VCaP (cell line): ENCODE measurements around the gene SPN.

Experiments used
- H3K27ac ChIP-seq: fragments of 450-650 bp; 2 replicates; pipeline ENCODE4 v1.5.1; 2017
- TF ChIP-seq, protein P1 (sequence below): fragments of 450-650 bp; conservative IDR thresholded peaks from 2 replicates; pipeline ENCODE4 v1.5.1; 2017; ENCODE audit warnings: mild to moderate bottlenecking, moderate library complexity

SPN gene

GRCh38 chr16:29697391-29697790, 34.3 kb downstream of the SPN start:
- no peak overlapping the region for H3K27ac ChIP-seq
- TF ChIP-seq, protein P1, sequence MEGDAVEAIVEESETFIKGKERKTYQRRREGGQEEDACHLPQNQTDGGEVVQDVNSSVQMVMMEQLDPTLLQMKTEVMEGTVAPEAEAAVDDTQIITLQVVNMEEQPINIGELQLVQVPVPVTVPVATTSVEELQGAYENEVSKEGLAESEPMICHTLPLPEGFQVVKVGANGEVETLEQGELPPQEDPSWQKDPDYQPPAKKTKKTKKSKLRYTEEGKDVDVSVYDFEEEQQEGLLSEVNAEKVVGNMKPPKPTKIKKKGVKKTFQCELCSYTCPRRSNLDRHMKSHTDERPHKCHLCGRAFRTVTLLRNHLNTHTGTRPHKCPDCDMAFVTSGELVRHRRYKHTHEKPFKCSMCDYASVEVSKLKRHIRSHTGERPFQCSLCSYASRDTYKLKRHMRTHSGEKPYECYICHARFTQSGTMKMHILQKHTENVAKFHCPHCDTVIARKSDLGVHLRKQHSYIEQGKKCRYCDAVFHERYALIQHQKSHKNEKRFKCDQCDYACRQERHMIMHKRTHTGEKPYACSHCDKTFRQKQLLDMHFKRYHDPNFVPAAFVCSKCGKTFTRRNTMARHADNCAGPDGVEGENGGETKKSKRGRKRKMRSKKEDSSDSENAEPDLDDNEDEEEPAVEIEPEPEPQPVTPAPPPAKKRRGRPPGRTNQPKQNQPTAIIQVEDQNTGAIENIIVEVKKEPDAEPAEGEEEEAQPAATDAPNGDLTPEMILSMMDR, result no peak

GRCh38 chr16:29698042-29698441, 35.0 kb downstream of the SPN start:
- TF ChIP-seq, protein P1, result no peak
- H3K27ac ChIP-seq, result no peak overlapping the region

GRCh38 chr16:29698484-29699323, 35.7 kb downstream of the SPN start:
- TF ChIP-seq, protein P1, result no peak
- H3K27ac ChIP-seq, result no peak overlapping the region

DNA sequence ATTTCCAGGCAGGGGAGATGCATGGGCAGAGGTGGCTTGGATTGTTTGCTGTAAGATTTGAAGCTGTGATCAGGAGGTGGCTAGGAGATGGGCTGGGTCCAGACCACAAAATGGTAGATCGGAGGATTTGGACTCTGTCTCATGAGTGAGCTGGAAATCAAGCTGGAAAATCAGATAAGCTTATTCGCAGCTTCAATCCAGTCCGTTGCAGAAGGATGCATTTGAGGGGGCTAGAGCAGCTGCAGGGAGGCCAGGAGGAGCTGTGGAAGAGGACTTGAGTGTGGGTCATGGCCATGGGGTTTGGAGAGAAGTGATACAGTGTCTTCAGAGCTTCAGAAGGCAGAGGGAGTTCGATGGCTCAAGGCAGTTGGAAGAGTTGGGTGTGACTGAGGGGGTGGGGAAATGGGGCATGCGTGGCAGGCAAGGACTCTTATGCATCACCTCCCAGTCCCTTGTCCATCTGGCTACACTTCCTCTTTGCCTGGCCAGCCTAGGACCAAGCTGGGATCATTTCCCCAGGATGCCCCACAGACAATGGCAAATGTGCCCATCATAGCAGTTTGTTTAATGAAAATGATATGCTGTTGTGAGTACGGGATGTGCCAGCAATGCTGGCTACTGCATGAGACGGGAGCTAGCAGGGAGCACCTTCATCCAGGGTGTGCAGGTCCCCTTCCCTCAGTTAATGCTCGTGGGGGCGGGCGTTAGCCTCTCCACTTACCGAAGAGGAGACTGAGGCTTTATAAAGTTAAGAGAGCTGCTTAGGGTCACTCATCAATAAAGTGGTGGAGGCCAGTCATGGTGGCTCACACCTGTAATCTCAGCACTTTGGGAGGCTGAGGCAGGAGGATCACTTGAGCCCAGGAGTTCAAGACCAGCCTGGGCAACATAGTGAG, 36.5 kb downstream of the SPN start:
- no peak overlapping the region for H3K27ac ChIP-seq
- TF ChIP-seq, protein P1, result no peak

DNA sequence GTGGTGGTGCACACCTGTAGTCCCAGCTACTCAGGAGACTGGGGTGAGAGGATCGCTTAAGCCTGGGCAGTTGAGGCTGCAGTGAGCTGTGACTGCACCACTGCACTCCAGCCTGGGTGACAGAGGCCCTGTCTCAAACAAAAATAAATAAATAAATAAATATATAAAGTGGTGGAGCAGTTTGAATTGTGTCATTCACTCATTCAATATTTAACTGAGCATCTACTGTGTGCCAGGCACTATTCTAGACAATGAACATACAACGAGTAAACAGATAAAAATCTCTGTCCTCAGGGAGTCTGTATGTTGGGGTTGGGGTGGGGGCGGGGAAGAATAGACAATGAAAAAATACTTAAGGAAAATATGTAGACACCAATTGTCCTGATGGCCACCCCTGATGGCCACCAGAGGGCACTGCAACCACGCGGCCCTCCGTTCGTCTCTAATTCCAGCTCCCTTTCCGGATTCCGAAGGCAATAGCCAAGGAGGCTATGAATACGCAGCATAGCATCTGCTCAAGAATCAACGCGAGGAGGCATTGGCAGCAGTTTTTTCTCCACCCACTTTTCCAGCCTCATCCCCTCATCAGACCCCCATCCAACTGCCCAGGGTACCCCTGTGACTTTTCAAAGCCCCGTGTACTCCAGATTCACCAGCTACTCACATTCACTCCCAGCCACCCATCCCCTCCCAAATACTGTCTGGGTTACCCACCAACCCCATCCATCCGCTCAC, 37.4 kb downstream of the SPN start:
- H3K27ac ChIP-seq, result peak overlapping the region; percentile 33; the same call in 1 of the 2 replicates
- TF ChIP-seq, protein P1, result peak; percentile 85

GRCh38 chr16:29701214-29701555, 38.1 kb downstream of the SPN start:
- H3K27ac ChIP-seq, result peak overlapping the region; percentile 33; the same call in 1 of the 2 replicates
- TF ChIP-seq, protein P1, result no peak

DNA sequence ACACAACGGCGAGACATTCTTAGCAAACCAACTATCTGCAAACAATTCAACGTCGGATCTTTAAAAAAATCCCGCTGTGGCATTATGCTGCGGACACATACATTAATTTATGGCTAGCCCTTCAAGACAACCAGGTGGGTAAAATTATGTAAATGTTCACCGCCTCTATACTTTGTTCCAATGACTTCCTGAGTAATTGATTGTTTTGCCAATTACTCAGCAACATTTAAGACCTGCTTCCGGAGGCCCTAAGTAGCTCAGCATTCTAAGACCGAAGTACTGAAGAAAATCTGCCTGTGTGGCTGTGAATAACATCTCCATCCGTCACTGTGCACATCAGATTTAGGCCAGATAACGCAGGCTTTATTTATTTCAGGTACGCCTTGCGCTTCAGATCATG, 39.2 kb downstream of the SPN start:
- peak overlapping the region; percentile 23 for H3K27ac ChIP-seq
- TF ChIP-seq, protein P1, result no peak
